Renal cortex interstitium (tissue), 11 donors: ENCODE results near the gene ELOVL2. TPM values are rescaled to one million over a fixed set of nuclear protein-coding genes. Genes with fewer than 3 reads are reported as not detected.

Experiments used
- DNase-seq, 11 donors: peaks; one replicate each; pipeline ENCODE4 v3.0.0-alpha.2; 2013; ENCODE audit warnings: low read depth in 9 of 11, low spot score in 4 of 11; ENCODE audit errors: extremely low read depth in 1 of 11
- polyA plus RNA-seq, 3 donors: library from polyadenylated mRNA; unstranded; fragments of 120-200 nt; gene quantifications; one replicate each; pipeline ENCODE4 v1.2.1, GENCODE V29; 2013; ENCODE audit not compliant: insufficient read length in 3 of 3

The ELOVL2 gene
- polyA plus RNA-seq, 3 donors, result 8.4 to 11.3 (median 10.7) TPM

DNA sequence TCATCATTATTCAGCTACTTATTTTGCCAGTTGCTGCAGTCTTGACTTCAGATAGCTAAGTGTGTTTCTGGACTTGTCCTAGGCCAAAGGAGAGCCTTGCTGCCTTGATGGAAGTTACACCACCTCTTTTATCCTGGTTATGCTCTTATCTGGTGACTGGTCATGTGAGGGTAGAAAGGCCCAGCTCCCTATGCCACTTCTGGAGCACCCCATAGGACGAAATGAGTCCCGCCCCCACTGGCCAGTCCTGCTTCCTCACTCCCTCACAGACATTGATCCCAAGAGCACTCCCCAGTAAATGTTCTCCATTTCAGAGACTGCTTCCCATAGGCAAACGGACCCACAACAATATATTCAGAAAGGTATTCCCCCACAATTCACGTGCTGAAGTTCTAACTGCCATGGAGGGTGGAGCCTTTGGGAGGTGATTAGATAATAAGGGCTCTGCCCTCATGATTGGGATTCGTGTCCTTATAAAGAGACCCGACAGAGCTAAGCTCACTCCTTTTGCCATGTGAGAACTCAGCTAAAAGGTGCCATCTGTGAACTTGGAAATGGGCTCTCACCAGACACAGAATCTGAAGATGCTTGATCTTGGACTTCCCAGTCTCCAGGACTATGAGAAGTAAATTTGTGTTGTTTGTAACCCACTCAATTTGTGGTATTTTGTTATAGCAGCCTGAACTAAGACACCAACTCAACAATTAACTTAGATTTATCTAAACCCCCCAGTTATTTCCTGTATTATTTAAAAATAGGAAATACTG is 21.5 kb upstream of the ELOVL2 start:
- DNase-seq, result no peak

GRCh38 chr6:11064836-11065235 is 20.7 kb upstream of the ELOVL2 start:
- DNase-seq, result no peak

DNA sequence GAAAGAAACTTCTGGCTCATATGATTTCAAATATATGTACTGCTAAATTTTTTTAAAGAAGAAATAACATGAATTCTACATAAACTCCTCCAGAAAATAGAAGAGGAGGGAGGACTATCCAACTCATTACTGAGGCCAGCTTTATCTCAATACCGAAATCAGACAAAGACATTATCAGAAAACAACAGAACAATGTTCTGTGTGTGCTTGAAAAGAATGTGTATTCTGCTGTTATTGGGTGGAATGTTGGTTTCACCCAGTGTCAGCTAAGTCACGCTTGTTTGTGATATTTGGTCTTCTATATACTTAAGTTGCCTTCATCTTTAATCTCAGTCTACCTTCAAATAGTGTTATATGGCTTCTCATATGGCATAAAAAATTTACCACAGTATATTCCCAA is 18.6 kb upstream of the ELOVL2 start:
- no peak for DNase-seq

DNA sequence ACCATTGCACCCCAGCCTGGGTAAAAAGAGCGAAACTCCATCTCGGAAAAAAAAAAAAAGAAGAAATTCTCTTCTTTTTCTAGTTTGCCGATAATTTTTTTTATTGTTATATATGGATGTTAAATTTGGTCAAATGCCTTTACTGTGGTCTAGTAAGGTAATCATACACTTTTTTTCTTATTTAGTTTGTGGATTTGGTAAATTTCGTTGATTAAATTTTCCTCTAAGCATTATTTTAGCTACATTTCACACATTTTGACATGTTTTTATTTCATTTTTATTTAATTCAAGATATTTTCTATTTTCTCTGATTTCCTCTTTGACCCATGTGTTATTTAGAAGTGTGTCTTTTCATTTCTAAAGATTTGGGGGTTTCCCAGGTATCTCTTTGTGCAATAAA is 18.0 kb upstream of the ELOVL2 start:
- no peak for DNase-seq

GRCh38 chr6:11058406-11058805 is 14.3 kb upstream of the ELOVL2 start:
- DNase-seq, result no peak

GRCh38 chr6:11056871-11057270 is 12.8 kb upstream of the ELOVL2 start:
- no peak for DNase-seq

- DNase-seq, result no peak
These were observed 11.1 kb upstream of the ELOVL2 start for GRCh38 chr6:11055127-11055627.

DNA sequence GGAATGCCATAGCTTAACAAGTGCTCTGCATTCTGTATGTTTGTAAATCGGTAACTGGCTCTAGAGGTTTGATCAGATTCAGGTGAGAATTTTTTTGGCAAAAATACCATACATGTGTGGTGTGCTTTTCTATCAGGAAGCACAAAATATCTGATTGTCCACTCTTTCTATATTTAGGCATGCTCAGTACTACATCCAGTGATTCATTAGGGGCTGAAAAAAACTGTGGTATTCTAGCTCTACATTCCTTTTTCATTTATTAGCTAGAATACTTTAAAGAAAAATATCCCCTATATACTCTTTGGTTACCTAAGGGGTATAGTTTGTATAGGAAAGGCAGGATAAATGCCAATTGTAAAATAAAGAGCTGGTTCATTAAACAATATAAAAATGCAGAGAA is 10.6 kb upstream of the ELOVL2 start:
- no peak for DNase-seq

- no peak for DNase-seq
These were observed 9.2 kb upstream of the ELOVL2 start for GRCh38 chr6:11053307-11053706.

GRCh38 chr6:11050731-11051130 is 6.6 kb upstream of the ELOVL2 start:
- no peak for DNase-seq

- DNase-seq, result peak in 1 of 11 donors; percentile 2
These were observed 635 bp upstream of the ELOVL2 start for GRCh38 chr6:11044712-11045167.

- DNase-seq, result peak in 9 of 11 donors; percentile 42 to 76 (median 53)
These were observed 636 bp downstream of the ELOVL2 start for GRCh38 chr6:11043378-11043960.

DNA sequence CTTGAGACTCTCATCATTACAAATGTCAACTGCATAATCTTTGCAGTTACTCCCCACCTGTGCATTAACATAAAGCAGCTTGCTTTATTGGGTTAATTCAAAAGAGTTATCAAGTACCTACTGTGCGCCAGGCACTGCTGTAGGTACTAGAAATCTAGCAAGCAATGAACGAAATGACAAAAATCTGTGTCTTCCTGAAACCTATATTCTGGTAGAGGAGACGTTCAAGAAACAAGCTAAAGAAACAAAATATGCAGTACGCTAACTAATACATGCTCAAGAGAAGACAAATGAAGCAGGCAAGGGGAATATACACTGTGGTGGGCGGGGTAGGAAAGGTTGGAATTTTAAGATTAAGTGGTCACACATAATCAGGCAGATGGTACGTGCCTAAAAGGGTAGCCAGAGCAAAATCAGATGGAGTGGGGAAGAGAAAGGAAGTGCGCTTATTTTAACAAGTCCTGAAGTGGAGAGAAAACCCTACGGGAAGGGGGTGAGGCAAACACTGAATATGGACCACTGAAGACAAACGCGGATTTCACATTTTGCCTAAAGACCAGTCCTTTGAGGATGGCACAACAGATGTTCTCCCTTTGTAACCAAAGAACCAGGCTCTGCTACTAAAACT is 1.2 kb downstream of the ELOVL2 start:
- DNase-seq, result peak in 4 of 11 donors; percentile 22 to 55 (median 32)

DNA sequence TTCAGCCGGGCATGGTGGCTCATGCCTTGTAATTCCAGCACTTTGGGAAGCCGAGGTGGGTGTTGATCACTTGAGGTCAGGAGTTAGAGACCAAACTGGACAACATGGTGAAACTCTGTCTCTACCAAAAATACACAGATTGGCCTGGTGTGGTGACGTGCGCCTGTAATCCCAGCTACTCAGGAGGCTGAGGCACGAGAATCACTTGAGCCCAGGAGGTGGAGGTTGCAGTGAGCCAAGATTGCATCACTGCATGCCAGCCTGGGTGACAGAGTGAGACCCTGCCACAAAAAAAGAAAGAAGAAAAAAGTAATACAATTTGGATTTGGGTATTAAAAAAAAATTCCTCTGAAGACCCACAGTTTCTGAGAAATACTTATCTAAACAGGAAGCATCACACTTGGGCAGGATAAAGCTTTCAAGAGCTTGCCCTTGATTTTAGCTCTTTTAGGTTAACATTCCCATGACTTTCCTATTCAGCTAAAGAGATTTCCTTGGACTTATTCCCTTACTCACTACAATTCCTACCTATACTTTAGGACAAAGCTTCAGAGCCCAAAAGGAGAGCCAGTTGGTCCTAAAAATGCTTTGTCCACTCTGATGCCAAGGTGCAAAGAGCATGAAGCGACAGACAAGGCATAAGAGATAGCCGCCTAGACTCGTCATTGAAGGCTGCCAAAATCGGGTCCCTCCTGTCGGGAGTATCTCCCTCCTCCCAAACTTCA is 1.9 kb downstream of the ELOVL2 start:
- no peak for DNase-seq

GRCh38 chr6:11040134-11040533 is 4.0 kb downstream of the ELOVL2 start:
- no peak for DNase-seq

- no peak for DNase-seq
These were observed 5.1 kb downstream of the ELOVL2 start for GRCh38 chr6:11039040-11039439.

GRCh38 chr6:11036977-11037430 is 7.1 kb downstream of the ELOVL2 start:
- DNase-seq, result no peak

- no peak for DNase-seq
These were observed 7.8 kb downstream of the ELOVL2 start for GRCh38 chr6:11036351-11036740.

- no peak for DNase-seq
These were observed 8.3 kb downstream of the ELOVL2 start for GRCh38 chr6:11035616-11036350.
